ENCODE results near the gene CXorf49. TPM values are rescaled to one million over a fixed set of nuclear protein-coding genes. Genes with fewer than 3 reads are reported as not detected.

CXorf49 gene
- total and polyA plus RNA-seq, 2 donors (not counting 3 experiments of a cell fraction or from before 2014, with no cell fraction given) = not detected

- Histone ChIP-seq H3K9me1 (replicated peaks; ENCODE audit: control insufficient read depth, extremely low read depth, insufficient read depth, low read length) (no peaks in the 10 kb centered on the region), H3K4me3 (replicated peaks in 1 of 3; ENCODE audit: insufficient read depth in 1 of 3, low read depth in 1 of 3, low read length in 3 of 3) (no peak overlapping the region), H2AFZ (ENCODE audit: low read depth, low read length) (no peak overlapping the region), H3K9ac (replicated peaks; ENCODE audit: extremely low read depth, insufficient read depth, low read length) (no peak overlapping the region), H3K9me3 (replicated peaks; ENCODE audit: control insufficient read depth, insufficient read depth, low read length) (no peaks in the 10 kb centered on the region), H4K20me1 (replicated peaks; ENCODE audit: control insufficient read depth, extremely low read depth, insufficient read depth, low read length) (no peaks in the 10 kb centered on the region), H3K36me3 (ENCODE audit: control insufficient read depth in 2 of 2, extremely low read depth in 1 of 2, insufficient read depth in 2 of 2, low read length in 2 of 2) (no peaks in the 10 kb centered on the region), H3K79me2 (ENCODE audit: control insufficient read depth, insufficient read depth, low read length) (no peaks in the 10 kb centered on the region), H3K27me3 (ENCODE audit: control insufficient read depth in 2 of 2, insufficient read depth in 2 of 2, low read length in 2 of 2) (no peaks in the 10 kb centered on the region), H3K4me1 (ENCODE audit: control insufficient read depth, extremely low read depth, insufficient read depth, low read length) (no peaks in the 10 kb centered on the region), H3K4me2 (ENCODE audit: insufficient read depth, low read length) (no peak overlapping the region), H3K27ac (ENCODE audit: insufficient read depth, low read depth, low read length) (no peak overlapping the region)
- CTCF ChIA-PET = no interaction called here
- dilution Hi-C loops (cut with MboI; ENCODE audit: extremely low pct_ligation_motif_present, low sequenced_read_pairs) = no loop called here
- no TSS peak for BruUV-seq (replicated peaks)
- intact Hi-C loops (cut with micrococcal nuclease) = no loop called here
- no peak for FAIRE-seq
- no peak for DNase-seq (ENCODE audit: low read depth, low spot score)
- TF ChIP-seq JUN (IDR thresholded peaks at IDR 0.05; ENCODE audit: borderline replicate concordance, insufficient read depth, insufficient read length, low read depth) (no peak), POLR2A (IDR thresholded peaks at IDR 0.05; ENCODE audit: low read depth, low read length) (no peak), EZH2 (IDR thresholded peaks at IDR 0.05; ENCODE audit: borderline replicate concordance, low read depth, low read length, severe bottlenecking) (no peak), POLR2AphosphoS5 (IDR thresholded peaks at IDR 0.05; ENCODE audit: insufficient read depth, low read depth, low read length) (no peak), CTCF (IDR thresholded peaks at IDR 0.05; ENCODE audit: extremely low read depth in 1 of 2, insufficient read depth in 1 of 2, low read depth in 1 of 2, low read length in 2 of 2) (no peak), MYC (IDR thresholded peaks at IDR 0.05; ENCODE audit: low read depth, low read length) (no peak), GATA2 (IDR thresholded peaks at IDR 0.05; ENCODE audit: insufficient read depth, insufficient read length, low read depth, low read length) (no peak), FOS (IDR thresholded peaks at IDR 0.05; ENCODE audit: borderline replicate concordance, insufficient read depth, low read length) (no peak), MAX (IDR thresholded peaks at IDR 0.05; ENCODE audit: insufficient read depth, insufficient read length) (no peak)
- POLR2A ChIA-PET = no interaction called here
Measured at GRCh38 chrX:71666240-71667223, 51.6 kb downstream of the CXorf49 start.
